CD14-positive monocyte (primary cell): Measurements from ENCODE around the gene TPX2. TPM values are rescaled to one million over a fixed set of nuclear protein-coding genes. Genes with fewer than 3 reads are reported as not detected.
A peak's percentile ranks its signal among the peaks of the same experiment; 100 is the strongest.

Experiments
- DNase-seq, 3 donors: peaks; one replicate each; pipeline ENCODE4 v3.0.0-alpha.2; 2011 to 2022
- H2AFZ ChIP-seq: 2 replicates; pipeline ENCODE4 v1.6.0; 2012; ENCODE audit warnings: mild to moderate bottlenecking, low read depth, low read length, inconsistent platforms; ENCODE audit not compliant: insufficient read depth, poor library complexity, severe bottlenecking
- H3K27ac ChIP-seq, 2 donors: 1 replicate in 1 of 2; 2 replicates in 1 of 2; pipeline ENCODE4 v1.5.1; 2012 to 2013; ENCODE audit warnings: low read length in 2 of 2, control low read depth in 1 of 2, inconsistent platforms in 1 of 2, low read depth in 1 of 2, mild to moderate bottlenecking in 1 of 2
- H3K27me3 ChIP-seq, 2 donors: one replicate each; pipeline versions ENCODE4 v1.6.0 to v1.6.1; 2011 to 2013; ENCODE audit warnings: low read length in 2 of 2; ENCODE audit not compliant: control insufficient read depth in 2 of 2, insufficient read depth in 2 of 2
- H3K36me3 ChIP-seq, 2 donors: replicated peaks in 1 of 2; 1 replicate in 1 of 2; 2 replicates in 1 of 2; pipeline versions ENCODE4 v1.5.1 to v1.6.1; 2012 to 2013; ENCODE audit warnings: low read length in 2 of 2, control low read depth in 1 of 2, inconsistent platforms in 1 of 2, mild to moderate bottlenecking in 1 of 2; ENCODE audit not compliant: insufficient read depth in 2 of 2, control insufficient read depth in 1 of 2
- H3K4me1 ChIP-seq, 2 donors: 1 replicate in 1 of 2; 2 replicates in 1 of 2; pipeline versions ENCODE4 v1.5.1 to v1.6.1; 2012 to 2013; ENCODE audit warnings: low read length in 2 of 2, control low read depth in 1 of 2, inconsistent platforms in 1 of 2, mild to moderate bottlenecking in 1 of 2, moderate library complexity in 1 of 2; ENCODE audit not compliant: insufficient read depth in 2 of 2, control insufficient read depth in 1 of 2
- H3K4me2 ChIP-seq: replicated peaks from 2 replicates; pipeline ENCODE3; 2012; ENCODE audit warnings: low read length, moderate library complexity, mild to moderate bottlenecking; ENCODE audit not compliant: poor library complexity, severe bottlenecking; ENCODE audit errors: extremely low read depth
- H3K4me3 ChIP-seq, 3 experiments: fragments of 200-600 bp in 1 of 3; sonication (generic) in 1 of 3; replicated peaks in 1 of 3; 1 replicate in 2 of 3; 2 replicates in 1 of 3; pipeline ENCODE4 v1.5.1; 2011 to 2013; ENCODE audit warnings: low read length in 3 of 3, mild to moderate bottlenecking in 3 of 3, control low read depth in 2 of 3, low read depth in 2 of 3, inconsistent platforms in 1 of 3, moderate library complexity in 1 of 3
- H3K79me2 ChIP-seq: 2 replicates; pipeline ENCODE4 v1.6.0; 2012; ENCODE audit warnings: mild to moderate bottlenecking, control low read depth, inconsistent platforms, low read length, moderate library complexity; ENCODE audit not compliant: insufficient read depth
- H3K9ac ChIP-seq: 2 replicates; pipeline ENCODE4 v1.6.0; 2017; ENCODE audit warnings: low read length, mild to moderate bottlenecking; ENCODE audit not compliant: insufficient read depth, poor library complexity, severe bottlenecking
- H3K9me3 ChIP-seq, 2 donors: replicated peaks in 1 of 2; 1 replicate in 1 of 2; 2 replicates in 1 of 2; pipeline versions ENCODE4 v1.5.1 to v1.6.1; 2012 to 2013; ENCODE audit warnings: low read length in 2 of 2, control low read depth in 1 of 2; ENCODE audit not compliant: control insufficient read depth in 1 of 2, insufficient read depth in 1 of 2
- H4K20me1 ChIP-seq: 2 replicates; pipeline ENCODE4 v1.6.0; 2012; ENCODE audit warnings: mild to moderate bottlenecking, low read length, control low read depth, moderate library complexity; ENCODE audit not compliant: insufficient read depth
- H3K27ac Mint-ChIP-seq, 7 donors: one replicate each; pipeline ENCODE4 v1.8.0; 2020; ENCODE audit warnings: mild to moderate bottlenecking in 7 of 7, mixed read lengths in 7 of 7, moderate library complexity in 6 of 7, inconsistent platforms in 2 of 7
- H3K27me3 Mint-ChIP-seq, 3 donors: one replicate each; pipeline ENCODE4 v1.8.0; 2021 to 2022; ENCODE audit warnings: low read depth in 3 of 3, mild to moderate bottlenecking in 3 of 3, mixed read lengths in 3 of 3, moderate library complexity in 3 of 3, inconsistent platforms in 1 of 3
- H3K36me3 Mint-ChIP-seq, 2 donors: one replicate each; pipeline ENCODE4 v1.8.0; 2020; ENCODE audit warnings: mixed read lengths in 2 of 2, inconsistent platforms in 1 of 2, mild to moderate bottlenecking in 1 of 2
- H3K4me1 Mint-ChIP-seq: one replicate; pipeline ENCODE4 v1.8.0; 2020; ENCODE audit warnings: mild to moderate bottlenecking, mixed read lengths
- H3K4me3 Mint-ChIP-seq, 2 donors: one replicate each; pipeline ENCODE4 v1.8.0; 2020; ENCODE audit warnings: mild to moderate bottlenecking in 2 of 2, mixed read lengths in 2 of 2, moderate library complexity in 1 of 2
- H3K9me3 Mint-ChIP-seq, 7 donors: one replicate each; pipeline ENCODE4 v1.8.0; 2020 to 2022; ENCODE audit warnings: mixed read lengths in 7 of 7, mild to moderate bottlenecking in 6 of 7, moderate library complexity in 6 of 7, inconsistent platforms in 2 of 7
- WGBS: methylation state at CpG from one replicate; pipeline ENCODE4 v1.1.5; 2013; ENCODE audit warnings: missing lambda C conversion rate; ENCODE audit not compliant: insufficient coverage; 5-methylcytosine and 5-hydroxymethylcytosine counted together
- intact Hi-C, 2 donors: fragments of 100-400 bp; cut with micrococcal nuclease; formaldehyde crosslinking; loops; one replicate each; pipeline versions ENCODE4 v1.15.0 to v1.15.1; 2023
- polyA plus RNA-seq, 3 donors: library from polyadenylated mRNA; depleted of rRNA in 1 of 3; unstranded in 2 of 3; stranded (reverse) in 1 of 3; fragments of 300-500 nt in 2 of 3; fragments of >200 nt in 1 of 3; fragmentation: Illumina TruSeq in 2 of 3; gene quantifications; 1 replicate in 2 of 3; 2 replicates in 1 of 3; pipeline ENCODE4 v1.2.3, GENCODE V29; 2012 to 2021
- TF ChIP-seq, protein P1 (sequence below): fragments of 200-600 bp; IDR thresholded peaks from one replicate; pipeline ENCODE4 v1.8.0; 2022; ENCODE audit warnings: antibody characterized with exemption, mild to moderate bottlenecking

TPX2 gene
- polyA plus RNA-seq, 3 donors: 0.06 TPM; not detected in 2

DNA sequence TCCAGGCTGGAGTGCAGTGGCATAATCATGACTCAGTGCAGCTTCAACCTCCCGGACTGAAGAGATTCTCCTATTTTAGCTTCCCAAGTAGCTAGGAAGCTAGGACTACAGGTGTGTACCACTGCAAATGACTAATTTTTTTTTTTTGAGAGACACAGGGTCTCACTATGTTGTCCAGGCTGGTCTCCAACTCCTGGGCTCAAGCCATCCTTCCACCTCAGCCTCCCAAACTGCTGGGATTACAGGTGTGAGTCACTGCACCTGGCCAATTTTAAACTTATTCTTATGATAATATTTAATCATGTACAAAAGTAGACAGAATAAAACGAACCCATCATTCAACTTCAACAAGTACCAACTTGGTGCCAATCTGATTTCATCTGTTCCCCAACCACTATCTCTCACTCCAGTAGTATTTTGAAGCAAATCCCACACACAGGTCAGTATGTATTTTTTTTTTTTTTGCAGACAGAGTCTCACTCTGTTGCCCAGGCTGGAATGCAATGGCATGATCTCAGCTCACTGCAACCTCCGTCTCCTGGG lies 48.9 kb upstream of the TPX2 start:
- H4K20me1 ChIP-seq: peaks cover 34% of the 10 kb centered on the region
- WGBS: 100% methylated on average over 1 of the region's 3 CpGs
- intact Hi-C loops: no loop called here
- peaks cover 31 to 59% of the 10 kb centered on the region in 2 donors for H3K36me3 ChIP-seq
- H3K4me3 ChIP-seq: no peak overlapping the region
- H3K79me2 ChIP-seq: peaks cover 8% of the 10 kb centered on the region
- H3K27me3 Mint-ChIP-seq: peaks cover 0 to 1% (median 0%) of the 10 kb centered on the region in 3 donors
- TF ChIP-seq, protein P1, sequence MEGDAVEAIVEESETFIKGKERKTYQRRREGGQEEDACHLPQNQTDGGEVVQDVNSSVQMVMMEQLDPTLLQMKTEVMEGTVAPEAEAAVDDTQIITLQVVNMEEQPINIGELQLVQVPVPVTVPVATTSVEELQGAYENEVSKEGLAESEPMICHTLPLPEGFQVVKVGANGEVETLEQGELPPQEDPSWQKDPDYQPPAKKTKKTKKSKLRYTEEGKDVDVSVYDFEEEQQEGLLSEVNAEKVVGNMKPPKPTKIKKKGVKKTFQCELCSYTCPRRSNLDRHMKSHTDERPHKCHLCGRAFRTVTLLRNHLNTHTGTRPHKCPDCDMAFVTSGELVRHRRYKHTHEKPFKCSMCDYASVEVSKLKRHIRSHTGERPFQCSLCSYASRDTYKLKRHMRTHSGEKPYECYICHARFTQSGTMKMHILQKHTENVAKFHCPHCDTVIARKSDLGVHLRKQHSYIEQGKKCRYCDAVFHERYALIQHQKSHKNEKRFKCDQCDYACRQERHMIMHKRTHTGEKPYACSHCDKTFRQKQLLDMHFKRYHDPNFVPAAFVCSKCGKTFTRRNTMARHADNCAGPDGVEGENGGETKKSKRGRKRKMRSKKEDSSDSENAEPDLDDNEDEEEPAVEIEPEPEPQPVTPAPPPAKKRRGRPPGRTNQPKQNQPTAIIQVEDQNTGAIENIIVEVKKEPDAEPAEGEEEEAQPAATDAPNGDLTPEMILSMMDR: no peak
- DNase-seq: no peak
- H3K4me2 ChIP-seq: no peak overlapping the region
- H2AFZ ChIP-seq: no peak overlapping the region
- H3K4me1 Mint-ChIP-seq: peaks cover 10% of the 10 kb centered on the region
- no peak overlapping the region for H3K27ac ChIP-seq
- H3K27me3 ChIP-seq: no peaks in the 10 kb centered on the region
- peaks cover 42 to 72% of the 10 kb centered on the region in 2 donors for H3K36me3 Mint-ChIP-seq
- no peaks in the 10 kb centered on the region for H3K9me3 Mint-ChIP-seq
- H3K4me3 Mint-ChIP-seq: no peak overlapping the region
- H3K4me1 ChIP-seq: no peaks in the 10 kb centered on the region
- H3K9me3 ChIP-seq: no peaks in the 10 kb centered on the region
- H3K9ac ChIP-seq: no peak overlapping the region
- no peak overlapping the region for H3K27ac Mint-ChIP-seq

DNA sequence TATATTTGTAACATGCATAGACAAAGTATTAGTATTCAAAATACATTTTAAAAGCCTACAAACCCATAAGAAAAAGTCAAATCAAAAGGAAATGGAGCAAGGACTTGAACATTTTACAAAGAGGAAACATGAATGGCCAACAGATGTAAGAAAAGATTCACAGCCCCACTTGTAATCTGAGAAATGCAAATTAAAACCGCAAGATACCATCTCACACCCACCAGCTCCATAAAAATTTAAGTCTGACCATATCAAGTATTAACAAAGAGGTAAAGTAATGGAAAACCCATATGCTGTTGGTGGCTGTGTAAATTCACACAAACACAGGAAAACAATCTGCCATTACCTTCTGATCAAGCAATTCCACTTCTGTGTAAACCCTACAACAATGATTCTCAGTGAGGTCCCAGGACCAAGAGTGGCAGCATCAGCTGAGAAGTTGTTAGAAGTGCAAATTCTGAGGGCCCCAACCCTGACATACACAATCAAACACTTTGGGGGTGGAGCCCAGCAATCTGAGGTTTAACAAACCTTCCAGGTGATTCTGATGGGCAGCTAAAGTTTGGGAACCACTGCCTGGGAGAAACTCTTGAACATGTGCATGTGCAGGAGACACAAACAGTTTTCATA lies 47.3 kb upstream of the TPX2 start:
- H3K4me3 Mint-ChIP-seq: no peak overlapping the region
- H3K9ac ChIP-seq: no peak overlapping the region
- no peak for DNase-seq
- no CpG with 5 or more reads among the region's 1 CpG for WGBS
- no peaks in the 10 kb centered on the region for H3K27me3 ChIP-seq
- peaks cover 20% of the 10 kb centered on the region for H3K4me1 Mint-ChIP-seq
- H3K27me3 Mint-ChIP-seq: peaks cover 0 to 1% (median 0%) of the 10 kb centered on the region in 3 donors
- H2AFZ ChIP-seq: no peak overlapping the region
- H3K9me3 Mint-ChIP-seq: no peaks in the 10 kb centered on the region
- no peak overlapping the region for H3K4me3 ChIP-seq
- H3K27ac Mint-ChIP-seq: peak overlapping the region in 1 of 7 donors; percentile 43
- no peaks in the 10 kb centered on the region for H3K4me1 ChIP-seq
- peaks cover 20 to 54% of the 10 kb centered on the region in 2 donors for H3K36me3 ChIP-seq
- peaks cover 45 to 73% of the 10 kb centered on the region in 2 donors for H3K36me3 Mint-ChIP-seq
- H3K4me2 ChIP-seq: no peak overlapping the region
- no peaks in the 10 kb centered on the region for H3K9me3 ChIP-seq
- TF ChIP-seq, protein P1: no peak
- H3K79me2 ChIP-seq: peaks cover 14% of the 10 kb centered on the region
- intact Hi-C loops: no loop called here
- peak overlapping the region in 1 of 2 donors; percentile 4 for H3K27ac ChIP-seq
- H4K20me1 ChIP-seq: peaks cover 36% of the 10 kb centered on the region
